GM15510 (cell line): ENCODE measurements around the gene GPC3.

Experiments
- POLR2A ChIP-seq: IDR thresholded peaks from 3 replicates; pipeline ENCODE4 v1.6.1; 2011; ENCODE audit warnings: borderline replicate concordance; ENCODE audit not compliant: insufficient read length; ENCODE audit errors: extremely low read depth

The GPC3 gene

DNA sequence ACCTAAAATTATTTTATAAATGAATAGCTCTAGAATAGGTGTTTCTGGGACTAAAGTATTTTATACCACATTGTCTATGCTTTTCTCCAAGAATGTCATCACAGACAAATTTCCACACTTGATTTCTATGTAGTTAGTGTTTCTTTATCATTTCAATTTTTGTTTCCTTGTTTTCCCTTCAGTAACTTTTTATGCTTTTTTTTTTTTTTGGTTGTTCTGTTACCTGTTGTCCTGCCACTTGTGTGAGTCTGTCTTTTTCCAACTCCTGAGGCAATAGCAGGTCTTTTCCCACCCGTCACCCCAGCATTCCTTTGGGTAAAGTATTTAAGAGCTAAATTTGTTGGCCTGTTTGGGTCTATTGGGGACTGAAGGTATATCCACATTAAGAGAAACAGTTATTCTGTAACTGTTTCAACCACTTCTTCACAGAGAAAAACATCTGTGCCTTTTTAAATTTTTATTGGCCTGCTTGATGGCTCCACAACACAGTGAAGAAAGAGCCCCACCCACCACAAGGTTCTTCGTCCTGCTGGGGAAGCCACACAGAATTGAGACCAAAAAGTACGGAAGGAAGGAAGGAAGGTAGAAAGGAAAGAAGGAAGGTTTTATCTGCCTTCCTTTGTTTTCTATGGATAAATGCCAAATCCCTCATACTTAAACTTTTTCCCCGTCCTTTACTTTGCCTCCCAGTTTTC is 17.7 kb upstream of the GPC3 start:
- TF ChIP-seq POLR2A, result no peak

GRCh38 chrX:134000260-134001245 is 15.2 kb upstream of the GPC3 start:
- TF ChIP-seq POLR2A, result no peak

DNA sequence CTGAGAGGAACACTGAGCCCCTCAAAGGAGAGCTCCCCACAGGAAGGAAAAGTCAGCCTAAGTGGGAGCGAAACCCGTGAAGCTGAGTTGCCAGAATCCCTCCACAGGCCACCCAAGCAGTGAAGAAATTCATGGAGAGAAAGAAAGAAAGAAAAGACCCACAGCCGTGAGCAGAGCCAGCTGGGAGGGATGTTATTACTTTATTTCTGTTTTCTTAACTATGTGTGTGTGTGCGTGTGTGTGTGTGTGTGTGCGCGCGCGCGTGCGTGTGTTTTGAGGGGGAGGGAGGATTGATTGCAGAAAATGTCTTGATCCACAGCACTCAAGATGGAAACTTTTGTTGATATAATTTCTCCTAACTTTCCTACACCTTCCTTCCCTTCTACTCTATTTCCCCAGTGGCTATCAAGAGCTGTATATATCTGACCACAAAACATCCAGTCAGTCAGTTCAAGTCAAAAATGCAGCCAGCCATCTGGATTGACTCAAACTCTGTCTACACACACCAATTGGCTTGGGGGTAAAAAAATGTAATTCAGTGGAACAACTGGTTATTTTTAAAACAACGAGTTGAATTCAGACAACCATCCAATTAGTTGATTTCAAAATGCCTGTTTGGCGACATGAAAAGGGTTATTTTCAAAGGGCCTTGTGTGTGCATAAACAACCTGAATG is 13.8 kb upstream of the GPC3 start:
- no peak for TF ChIP-seq POLR2A

DNA sequence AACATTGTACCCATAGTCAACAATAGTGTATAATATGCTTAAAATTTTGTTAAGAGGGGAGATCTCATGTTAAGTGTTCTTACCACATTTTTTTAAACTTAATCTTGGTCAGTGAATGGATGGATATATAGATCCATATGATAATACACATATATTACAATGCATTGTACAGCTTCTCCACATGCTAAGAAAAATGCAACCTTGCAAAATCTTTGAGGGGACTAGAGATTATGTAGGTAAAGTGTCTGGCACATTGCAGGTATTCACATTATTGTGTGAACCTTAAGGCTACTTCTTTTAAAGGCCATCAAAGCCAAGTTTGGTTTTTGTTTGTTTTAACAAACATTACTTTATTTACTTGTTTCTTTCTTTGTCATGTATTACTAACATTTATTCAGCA is 10.4 kb upstream of the GPC3 start:
- TF ChIP-seq POLR2A, result no peak

GRCh38 chrX:133994576-133994975 is 9.2 kb upstream of the GPC3 start:
- TF ChIP-seq POLR2A, result no peak

DNA sequence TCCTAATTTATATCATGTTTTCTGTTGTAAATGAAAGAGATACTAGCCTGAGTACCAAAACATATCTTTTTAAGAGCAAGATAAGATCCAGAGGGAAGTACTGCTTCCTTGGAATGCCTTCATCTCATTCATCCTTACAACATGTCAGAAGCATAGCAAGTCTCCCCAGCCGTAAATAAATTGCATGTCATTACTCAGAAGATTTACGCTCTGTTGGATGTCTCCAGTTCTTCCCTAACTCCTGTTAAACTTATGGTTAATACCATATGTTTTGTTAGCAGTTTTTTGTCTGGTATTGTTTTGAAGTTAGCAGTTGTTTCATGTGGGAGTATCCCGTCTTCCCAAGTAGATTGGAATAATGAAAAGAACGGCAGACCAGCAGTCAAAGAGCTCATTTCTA is 7.5 kb upstream of the GPC3 start:
- no peak for TF ChIP-seq POLR2A

DNA sequence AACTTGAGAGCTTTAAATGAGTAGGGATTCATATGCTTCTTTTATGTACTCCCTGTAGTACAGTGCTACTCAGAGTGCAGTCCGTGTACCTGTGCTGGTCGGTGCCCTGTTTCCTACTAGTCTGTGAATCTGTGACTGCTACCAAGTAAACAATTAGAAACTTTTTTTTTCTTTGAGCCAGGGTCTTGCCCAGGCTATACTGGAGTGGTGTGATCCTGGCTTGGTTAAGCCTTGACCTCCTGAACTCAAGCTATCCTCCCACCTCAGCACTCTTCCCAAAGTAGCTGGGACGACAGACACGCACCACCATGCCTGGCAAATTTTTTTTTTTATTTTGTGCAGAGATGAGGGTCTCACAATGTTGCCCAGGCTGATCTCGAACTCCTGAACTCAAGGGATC is 6.4 kb upstream of the GPC3 start:
- no peak for TF ChIP-seq POLR2A

- TF ChIP-seq POLR2A, result no peak
Observed at GRCh38 chrX:133989993-133990392, 4.6 kb upstream of the GPC3 start.

DNA sequence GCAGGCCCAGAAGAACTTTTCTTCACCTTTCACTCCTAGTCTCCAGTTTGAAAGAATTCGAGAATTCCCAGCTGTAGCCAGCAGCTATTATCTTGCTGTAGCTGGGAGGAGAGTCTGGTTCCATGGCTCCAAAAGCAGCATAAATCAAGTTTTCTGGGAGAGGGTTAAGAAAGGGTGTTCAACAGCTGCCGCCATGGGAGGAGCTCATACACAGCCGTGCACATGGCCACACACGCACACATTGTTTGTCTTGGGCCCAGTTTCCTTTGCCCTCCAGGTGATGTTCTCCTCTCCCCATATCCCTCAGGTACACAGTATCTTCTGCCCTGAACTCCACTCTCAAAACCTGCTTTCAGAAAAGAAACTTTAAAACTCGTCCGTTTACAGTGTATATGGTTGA is 4.1 kb upstream of the GPC3 start:
- TF ChIP-seq POLR2A, result no peak

DNA sequence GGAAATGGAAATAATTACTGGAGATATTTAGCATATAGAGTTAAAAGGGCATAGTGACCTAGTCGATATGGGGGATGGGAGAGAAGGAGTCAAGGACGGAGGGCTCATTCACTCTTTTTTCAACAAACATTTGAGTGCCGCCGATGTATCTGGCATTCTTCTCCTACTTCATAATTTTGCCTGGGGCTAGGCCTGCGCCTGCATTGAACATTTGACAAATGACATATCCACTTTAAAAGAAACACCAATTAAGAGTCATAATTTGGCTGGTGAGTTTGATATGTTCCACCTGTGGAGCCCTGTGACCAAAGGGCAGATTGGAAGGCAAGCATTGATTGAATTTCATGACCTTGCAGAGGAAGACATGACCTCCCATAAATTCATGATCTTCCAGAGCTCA is 2.6 kb upstream of the GPC3 start:
- no peak for TF ChIP-seq POLR2A

GRCh38 chrX:133987188-133987587 is 1.8 kb upstream of the GPC3 start:
- TF ChIP-seq POLR2A, result no peak

- no peak for TF ChIP-seq POLR2A
Observed at GRCh38 chrX:133985967-133986683, 731 bp upstream of the GPC3 start.

- no peak for TF ChIP-seq POLR2A
Observed at GRCh38 chrX:133984857-133985163, 584 bp downstream of the GPC3 start.

- TF ChIP-seq POLR2A, result no peak
Observed at GRCh38 chrX:133983974-133984845, 1.2 kb downstream of the GPC3 start.
